Embryonic facial prominence (tissue), 1 donor: Measurements from ENCODE around the gene NCLN.
"Not testable (repeated sequence)": the region's sequence is repeated elsewhere in the genome, so short reads cannot be mapped to it uniquely, and the experiment has no call there.

Experiments
- DNase-seq: peaks from one replicate; pipeline ENCODE4 v3.0.0-alpha.2; 2016; ENCODE audit errors: extremely low spot score

Gene NCLN

GRCh38 chr19:3154447-3154846 lies 31.3 kb upstream of the NCLN start:
- DNase-seq: not testable (repeated sequence)

GRCh38 chr19:3154957-3155736 lies 30.6 kb upstream of the NCLN start:
- DNase-seq: no peak

DNA sequence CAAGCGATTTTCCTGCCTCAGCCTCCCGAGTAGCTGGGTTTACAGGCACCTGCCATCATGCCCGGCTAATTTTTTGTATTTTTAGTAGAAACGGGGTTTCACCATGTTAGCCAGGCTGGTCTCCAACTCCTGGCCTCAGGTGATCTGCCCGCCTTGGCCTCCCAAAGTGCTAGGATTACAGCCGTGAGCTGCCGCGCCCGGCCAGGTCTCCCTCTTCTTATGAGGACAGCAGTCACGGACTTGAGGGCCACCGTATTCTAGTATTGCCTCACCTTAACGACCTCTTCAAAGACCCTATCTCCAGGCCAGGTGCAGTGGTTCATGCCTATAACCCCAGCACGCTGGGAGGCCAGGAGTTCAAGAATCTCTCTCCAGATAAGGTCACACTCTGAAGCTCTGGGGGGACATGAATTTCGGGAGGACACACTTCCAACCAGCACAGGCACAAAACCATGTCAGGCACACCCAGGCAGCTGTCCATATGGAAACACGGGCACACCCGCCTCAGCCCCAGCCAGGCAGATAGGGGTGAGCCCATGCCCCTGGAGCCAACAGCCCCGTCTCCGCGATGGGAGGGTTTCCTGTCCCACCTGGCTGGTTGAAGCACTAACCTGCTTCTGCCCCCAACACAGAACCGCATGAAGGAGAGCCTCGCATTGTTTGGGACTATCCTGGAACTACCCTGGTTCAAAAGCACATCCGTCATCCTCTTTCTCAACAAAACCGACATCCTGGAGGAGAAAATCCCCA lies 28.5 kb upstream of the NCLN start:
- no peak for DNase-seq

GRCh38 chr19:3159565-3159964 lies 26.2 kb upstream of the NCLN start:
- no peak for DNase-seq

DNA sequence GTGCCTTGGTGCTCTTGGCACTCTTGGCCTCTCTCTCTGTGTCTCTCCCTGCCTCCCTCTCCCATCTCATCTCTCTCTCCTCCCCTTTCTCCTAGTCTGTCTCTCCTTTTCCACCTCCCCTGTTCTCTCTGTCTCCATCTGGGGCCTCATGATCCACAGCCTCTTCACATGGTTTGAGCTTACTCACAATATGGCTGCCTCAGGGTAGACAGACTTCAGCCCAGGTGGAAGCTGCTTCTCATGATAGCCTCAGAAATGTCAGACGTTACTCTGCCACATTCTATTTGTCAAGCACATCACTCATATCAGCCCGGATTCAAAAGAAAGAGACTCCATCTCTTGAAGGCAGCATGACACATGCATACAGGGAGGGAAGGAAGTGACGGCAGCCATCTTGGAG lies 25.5 kb upstream of the NCLN start:
- no peak for DNase-seq

- no peak for DNase-seq
Observed at GRCh38 chr19:3161453-3161852, 24.3 kb upstream of the NCLN start.

DNA sequence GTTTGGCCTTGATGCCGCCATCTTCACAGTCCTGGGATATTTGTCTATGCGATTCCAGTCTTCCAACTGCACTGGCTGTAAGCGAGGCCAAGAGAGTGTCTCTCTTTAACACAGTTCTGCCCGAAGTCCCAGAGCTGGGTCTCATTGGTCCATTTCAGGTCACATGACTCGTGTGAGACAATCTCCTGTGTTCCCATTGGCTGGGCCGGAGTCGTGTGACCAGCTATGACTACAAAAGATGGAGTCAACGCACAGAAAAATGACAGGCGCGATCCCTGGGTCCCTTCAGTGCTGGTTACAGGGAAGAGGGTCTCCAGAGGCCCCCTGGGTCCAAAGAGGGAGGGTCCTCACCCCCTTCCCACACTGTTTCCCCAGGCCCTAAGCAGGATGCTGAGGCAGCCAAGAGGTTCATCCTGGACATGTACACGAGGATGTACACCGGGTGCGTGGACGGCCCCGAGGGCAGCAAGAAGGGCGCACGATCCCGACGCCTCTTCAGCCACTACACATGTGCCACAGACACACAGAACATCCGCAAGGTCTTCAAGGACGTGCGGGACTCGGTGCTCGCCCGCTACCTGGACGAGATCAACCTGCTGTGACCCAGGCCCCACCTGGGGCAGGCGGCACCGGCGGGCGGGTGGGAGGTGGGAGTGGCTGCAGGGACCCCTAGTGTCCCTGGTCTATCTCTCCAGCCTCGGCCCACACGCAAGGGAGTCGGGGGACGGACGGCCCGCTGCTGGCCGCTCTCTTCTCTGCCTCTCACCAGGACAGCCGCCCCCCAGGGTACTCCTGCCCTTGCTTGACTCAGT lies 23.1 kb upstream of the NCLN start:
- no peak for DNase-seq

DNA sequence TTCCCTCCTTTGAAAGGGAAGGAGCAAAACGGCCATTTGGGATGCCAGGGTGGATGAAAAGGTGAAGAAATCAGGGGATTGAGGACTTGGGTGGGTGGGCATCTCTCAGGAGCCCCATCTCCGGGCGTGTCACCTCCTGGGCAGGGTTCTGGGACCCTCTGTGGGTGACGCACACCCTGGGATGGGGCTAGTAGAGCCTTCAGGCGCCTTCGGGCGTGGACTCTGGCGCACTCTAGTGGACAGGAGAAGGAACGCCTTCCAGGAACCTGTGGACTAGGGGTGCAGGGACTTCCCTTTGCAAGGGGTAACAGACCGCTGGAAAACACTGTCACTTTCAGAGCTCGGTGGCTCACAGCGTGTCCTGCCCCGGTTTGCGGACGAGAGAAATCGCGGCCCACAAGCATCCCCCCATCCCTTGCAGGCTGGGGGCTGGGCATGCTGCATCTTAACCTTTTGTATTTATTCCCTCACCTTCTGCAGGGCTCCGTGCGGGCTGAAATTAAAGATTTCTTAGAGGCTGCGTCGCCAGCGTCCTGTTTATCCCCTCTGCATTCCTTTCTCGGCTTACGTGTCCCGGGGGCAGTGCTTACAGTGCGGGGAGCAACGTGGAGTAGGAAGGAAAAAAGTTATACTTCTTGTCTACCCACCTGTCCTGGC lies 22.4 kb upstream of the NCLN start:
- DNase-seq: peak; percentile 18

GRCh38 chr19:3163943-3164342 lies 21.8 kb upstream of the NCLN start:
- DNase-seq: no peak

- DNase-seq: no peak
Observed at GRCh38 chr19:3167533-3168272, 18.0 kb upstream of the NCLN start.

DNA sequence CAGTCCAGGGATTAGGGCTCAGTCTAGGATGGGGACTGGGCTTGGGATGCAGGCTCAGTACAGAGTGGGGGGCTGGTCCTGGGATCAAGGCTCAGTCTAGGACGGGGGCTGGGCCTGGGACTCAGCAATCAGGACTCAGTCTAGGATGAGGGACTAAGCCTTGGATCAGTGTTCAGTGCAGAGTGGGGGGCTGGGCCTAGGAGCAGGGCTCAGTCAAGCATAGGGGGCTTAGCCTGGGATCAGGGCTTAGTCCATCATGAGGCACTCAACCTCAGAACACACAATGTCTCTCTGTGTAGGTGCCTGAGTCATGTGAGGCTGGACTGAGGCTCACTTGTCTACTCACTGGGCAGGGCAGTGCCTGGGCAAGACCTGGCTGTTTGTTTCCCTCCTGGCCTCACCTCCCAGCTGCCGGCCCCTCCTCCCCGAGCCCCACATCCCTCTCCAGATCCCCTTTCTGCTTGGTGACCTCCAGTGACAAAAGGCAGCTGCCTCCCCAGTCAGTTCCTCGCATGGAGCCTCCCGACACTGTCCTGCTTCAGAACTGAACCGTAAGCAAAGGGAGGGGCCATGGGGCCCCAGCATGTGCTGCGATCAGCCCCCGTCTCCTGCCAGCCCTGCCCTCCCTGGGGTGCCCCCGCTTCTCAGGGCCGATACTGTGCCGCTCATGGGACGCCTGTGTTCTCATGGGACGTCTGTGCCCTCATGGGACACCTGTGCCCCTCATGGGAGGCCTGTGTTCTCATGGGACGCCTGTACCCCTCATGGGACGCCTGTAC lies 13.6 kb upstream of the NCLN start:
- no peak for DNase-seq

GRCh38 chr19:3172673-3173000 lies 13.1 kb upstream of the NCLN start:
- DNase-seq: not testable (repeated sequence)

- no peak for DNase-seq
Observed at GRCh38 chr19:3175781-3176714, 9.7 kb upstream of the NCLN start.

DNA sequence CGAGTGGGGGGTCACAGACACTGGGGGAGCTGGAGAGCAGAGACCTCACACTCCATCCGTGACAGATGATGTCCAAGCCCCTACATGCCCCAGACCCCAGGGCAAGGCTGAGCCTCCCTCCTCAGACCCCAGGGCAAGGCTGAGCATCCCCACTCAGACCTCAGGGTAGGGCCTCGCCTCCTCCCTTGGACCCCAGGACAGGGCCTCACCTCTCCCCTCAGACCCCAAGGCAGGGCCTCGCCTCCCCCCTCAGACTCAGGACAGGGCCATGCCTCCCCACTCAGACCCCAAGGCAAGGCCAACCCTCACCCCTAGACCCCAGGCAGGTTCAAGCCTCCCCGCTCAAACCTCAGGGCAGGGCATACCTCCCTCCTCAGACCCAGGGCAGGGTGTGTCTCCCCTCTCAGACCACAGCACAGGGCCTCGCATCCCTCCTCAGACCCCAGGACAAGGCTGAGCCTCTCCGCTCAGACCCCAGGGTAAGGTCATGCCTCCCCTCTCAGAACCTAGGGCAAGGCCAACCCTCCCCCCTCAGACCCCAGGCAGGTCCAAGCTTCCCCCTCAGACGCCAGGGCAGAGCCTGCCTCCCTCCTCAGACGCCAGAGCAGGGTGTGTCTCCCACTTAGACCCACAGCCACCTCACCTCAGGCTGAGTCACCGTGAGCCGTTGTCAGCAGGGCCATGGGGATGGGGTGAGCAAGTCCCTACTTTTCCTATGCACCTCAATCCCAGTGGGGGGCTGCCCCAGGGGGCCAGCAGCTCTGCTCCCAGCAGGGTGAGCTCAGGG lies 8.8 kb upstream of the NCLN start:
- DNase-seq: no peak

GRCh38 chr19:3178377-3178972 lies 7.3 kb upstream of the NCLN start, which contains the start of gene S1PR4:
Gene S1PR4, plus strand, starts transcription at chr19:3178769. Its CDS starts 24 bp downstream, at chr19:3178793.
- DNase-seq: no peak

GRCh38 chr19:3178973-3179738 lies 6.6 kb upstream of the NCLN start:
- no peak for DNase-seq

- DNase-seq: no peak
Observed at GRCh38 chr19:3179739-3180293, 5.9 kb upstream of the NCLN start.
